ENCODE results near the gene KNDC1. TPM values are rescaled to one million over a fixed set of nuclear protein-coding genes. Genes with fewer than 3 reads are reported as not detected.

The KNDC1 gene
- total and polyA plus RNA-seq, 2 of the 4 experiments (the other 2 are of a cell fraction), result 0.18 to 1.1 TPM

DNA sequence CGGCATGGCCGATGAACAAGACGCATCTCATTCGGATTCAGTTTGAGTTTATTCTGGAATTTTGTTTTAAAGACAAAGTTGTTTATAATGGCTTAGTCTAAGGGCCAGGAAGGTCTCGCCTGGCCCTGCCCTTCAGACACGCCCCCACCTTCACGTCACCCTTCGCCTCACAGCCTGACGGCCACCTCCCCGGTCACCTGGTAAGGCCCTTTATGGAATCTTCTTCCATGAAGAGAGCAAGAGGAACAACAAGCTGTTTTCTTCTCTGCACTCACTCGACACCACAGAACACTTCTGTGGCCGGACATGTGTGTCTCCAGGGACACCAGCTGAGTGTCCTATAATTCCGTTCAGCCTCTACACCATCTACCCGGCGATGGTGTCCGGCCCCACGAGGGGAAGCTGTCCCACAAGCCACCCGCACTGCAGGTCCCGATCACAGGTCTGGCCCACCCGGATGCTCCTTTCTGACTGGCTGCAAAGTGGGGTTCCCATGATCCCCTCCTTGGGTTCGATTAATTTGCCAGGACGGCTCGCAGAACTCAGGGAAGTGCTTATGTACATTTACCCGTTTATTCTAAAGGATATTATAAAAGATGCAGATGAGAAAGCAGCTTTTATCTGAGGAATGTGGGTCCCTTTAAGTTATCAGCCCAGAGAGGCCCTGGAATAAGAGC is 17.4 kb upstream of the KNDC1 start:
- no peak overlapping the region for H2AK9ac ChIP-seq (replicated peaks; ENCODE audit: low read depth, low read length, poor library complexity)
- no peak overlapping the region for H2BK120ac ChIP-seq (ENCODE audit: low read depth, low read length)
- no peaks in the 10 kb centered on the region for H3K9me1 ChIP-seq (ENCODE audit: insufficient read depth, low read length)
- no peak overlapping the region for H4K91ac ChIP-seq (ENCODE audit: insufficient read depth, low read depth, low read length)
- H3K36me3 ChIP-seq (ENCODE audit: control insufficient read depth, insufficient read depth, low read length), result no peaks in the 10 kb centered on the region
- no peaks in the 10 kb centered on the region; the same call in 1 of the 2 replicates for H3K4me1 ChIP-seq (ENCODE audit: control insufficient read depth, insufficient read depth, low read length)
- DNase-seq (no peak), ATAC-seq (ENCODE audit: low read depth) (no peak)
- no peak overlapping the region for H3K14ac ChIP-seq (replicated peaks; ENCODE audit: low read depth, low read length)
- no peak overlapping the region for H2BK20ac ChIP-seq (ENCODE audit: low read depth, low read length)
- H3K4me2 ChIP-seq (ENCODE audit: low read depth, low read length), result no peak overlapping the region
- H4K20me1 ChIP-seq (ENCODE audit: insufficient read depth, low read length), result no peaks in the 10 kb centered on the region
- TF ChIP-seq NFE2L2 (IDR thresholded peaks at IDR 0.05; ENCODE audit: low read depth, low read length), result no peak
- no peak for TF ChIP-seq BHLHE40 (IDR thresholded peaks at IDR 0.05; ENCODE audit: low read depth, low read length)
- TF ChIP-seq, protein P1, sequence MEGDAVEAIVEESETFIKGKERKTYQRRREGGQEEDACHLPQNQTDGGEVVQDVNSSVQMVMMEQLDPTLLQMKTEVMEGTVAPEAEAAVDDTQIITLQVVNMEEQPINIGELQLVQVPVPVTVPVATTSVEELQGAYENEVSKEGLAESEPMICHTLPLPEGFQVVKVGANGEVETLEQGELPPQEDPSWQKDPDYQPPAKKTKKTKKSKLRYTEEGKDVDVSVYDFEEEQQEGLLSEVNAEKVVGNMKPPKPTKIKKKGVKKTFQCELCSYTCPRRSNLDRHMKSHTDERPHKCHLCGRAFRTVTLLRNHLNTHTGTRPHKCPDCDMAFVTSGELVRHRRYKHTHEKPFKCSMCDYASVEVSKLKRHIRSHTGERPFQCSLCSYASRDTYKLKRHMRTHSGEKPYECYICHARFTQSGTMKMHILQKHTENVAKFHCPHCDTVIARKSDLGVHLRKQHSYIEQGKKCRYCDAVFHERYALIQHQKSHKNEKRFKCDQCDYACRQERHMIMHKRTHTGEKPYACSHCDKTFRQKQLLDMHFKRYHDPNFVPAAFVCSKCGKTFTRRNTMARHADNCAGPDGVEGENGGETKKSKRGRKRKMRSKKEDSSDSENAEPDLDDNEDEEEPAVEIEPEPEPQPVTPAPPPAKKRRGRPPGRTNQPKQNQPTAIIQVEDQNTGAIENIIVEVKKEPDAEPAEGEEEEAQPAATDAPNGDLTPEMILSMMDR (conservative IDR thresholded peaks at IDR 0.05; ENCODE audit: low read depth, low read length), result no peak
- TF ChIP-seq POLR2A (IDR thresholded peaks at IDR 0.05; ENCODE audit: low read depth, low read length), result no peak
- TF ChIP-seq SMC3 (IDR thresholded peaks at IDR 0.05; ENCODE audit: low read depth, low read length), result no peak
- no peak for TF ChIP-seq MAFK (IDR thresholded peaks at IDR 0.05; ENCODE audit: low read depth, low read length)
- TF ChIP-seq CHD1 (IDR thresholded peaks at IDR 0.05; ENCODE audit: low read depth, low read length), result no peak
- TF ChIP-seq CEBPB (IDR thresholded peaks at IDR 0.05; ENCODE audit: low read depth, low read length), result no peak
- TF ChIP-seq RCOR1 (IDR thresholded peaks at IDR 0.05; ENCODE audit: insufficient replicate concordance, low read length), result no peak
- TF ChIP-seq FOS (IDR thresholded peaks at IDR 0.05; ENCODE audit: low read depth, low read length), result no peak
- TF ChIP-seq, protein P2, sequence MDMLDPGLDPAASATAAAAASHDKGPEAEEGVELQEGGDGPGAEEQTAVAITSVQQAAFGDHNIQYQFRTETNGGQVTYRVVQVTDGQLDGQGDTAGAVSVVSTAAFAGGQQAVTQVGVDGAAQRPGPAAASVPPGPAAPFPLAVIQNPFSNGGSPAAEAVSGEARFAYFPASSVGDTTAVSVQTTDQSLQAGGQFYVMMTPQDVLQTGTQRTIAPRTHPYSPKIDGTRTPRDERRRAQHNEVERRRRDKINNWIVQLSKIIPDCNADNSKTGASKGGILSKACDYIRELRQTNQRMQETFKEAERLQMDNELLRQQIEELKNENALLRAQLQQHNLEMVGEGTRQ (IDR thresholded peaks at IDR 0.05; ENCODE audit: low read depth, low read length), result no peak
- TF ChIP-seq MAZ (IDR thresholded peaks at IDR 0.05; ENCODE audit: borderline replicate concordance, low read depth, low read length), result no peak
- TF ChIP-seq, protein P3, sequence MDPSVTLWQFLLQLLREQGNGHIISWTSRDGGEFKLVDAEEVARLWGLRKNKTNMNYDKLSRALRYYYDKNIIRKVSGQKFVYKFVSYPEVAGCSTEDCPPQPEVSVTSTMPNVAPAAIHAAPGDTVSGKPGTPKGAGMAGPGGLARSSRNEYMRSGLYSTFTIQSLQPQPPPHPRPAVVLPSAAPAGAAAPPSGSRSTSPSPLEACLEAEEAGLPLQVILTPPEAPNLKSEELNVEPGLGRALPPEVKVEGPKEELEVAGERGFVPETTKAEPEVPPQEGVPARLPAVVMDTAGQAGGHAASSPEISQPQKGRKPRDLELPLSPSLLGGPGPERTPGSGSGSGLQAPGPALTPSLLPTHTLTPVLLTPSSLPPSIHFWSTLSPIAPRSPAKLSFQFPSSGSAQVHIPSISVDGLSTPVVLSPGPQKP (IDR thresholded peaks at IDR 0.05; ENCODE audit: borderline replicate concordance, low read depth, low read length), result no peak
- no peak for TF ChIP-seq RFX5 (IDR thresholded peaks at IDR 0.05; ENCODE audit: low read depth, low read length)
- no peak for TF ChIP-seq MXI1 (IDR thresholded peaks at IDR 0.05; ENCODE audit: borderline replicate concordance, low read depth, low read length)
- TF ChIP-seq RAD21 (IDR thresholded peaks at IDR 0.05; ENCODE audit: low read length), result no peak
- no peaks in the 10 kb centered on the region; the same call in 1 of the 2 replicates for H3K9me3 ChIP-seq (ENCODE audit: control insufficient read depth, insufficient read depth, low read length)
- H3K27me3 ChIP-seq (ENCODE audit: control insufficient read depth, insufficient read depth, low read length), result peaks cover 12% of the 10 kb centered on the region
- in situ Hi-C loops (cut with MboI; ENCODE audit: low sequenced_read_pairs), result loop anchor here (25.0 kb wide), 1 partner anchor 480 kb away; no protein-coding TSS in a partner anchor
- H3K18ac ChIP-seq (ENCODE audit: low read depth, low read length), result no peak overlapping the region
- no peak overlapping the region for H2BK5ac ChIP-seq (ENCODE audit: low read depth, low read length, poor library complexity, severe bottlenecking)
- no peaks in the 10 kb centered on the region for H3K79me1 ChIP-seq (ENCODE audit: low read depth in 1 of 2, low read length in 2 of 2)
- intact Hi-C loops (cut with micrococcal nuclease), result no loop called here
- H4K5ac ChIP-seq (ENCODE audit: low read depth, low read length), result no peak overlapping the region
- no peak overlapping the region for H3K4ac ChIP-seq (ENCODE audit: low read depth, low read length)
- dilution Hi-C loops (cut with HindIII; ENCODE audit: low sequenced_read_pairs, unreplicated experiment), result no loop called here
- no TSS peak for BruUV-seq (replicated peaks)
- WGBS, 2 experiments (ENCODE audit: extremely low coverage in 2 of 2, insufficient read length in 1 of 2), result 78% methylated on average over 11 of the region's 24 CpGs; no CpG with 5 or more reads in 1 of the 2 experiments
- no peak overlapping the region for H3K23ac ChIP-seq (ENCODE audit: low read depth, low read length)
- H3K9ac ChIP-seq (ENCODE audit: low read depth, low read length), result no peak overlapping the region
- POLR2A ChIA-PET (ENCODE audit: unreplicated experiment), result no interaction called here
- no peak overlapping the region for H3K56ac ChIP-seq (ENCODE audit: extremely low read depth, insufficient read depth, low read length)
- no peak overlapping the region for H2AFZ ChIP-seq (replicated peaks; ENCODE audit: low read length, poor library complexity)
- no peak overlapping the region for H3K4me3 ChIP-seq (ENCODE audit: insufficient read depth, low read depth, low read length)
- H2AK5ac ChIP-seq (ENCODE audit: low read depth, low read length), result no peak overlapping the region
- H3K27ac ChIP-seq (ENCODE audit: insufficient read depth, low read length), result no peak overlapping the region
- H2BK15ac ChIP-seq (ENCODE audit: low read depth, low read length), result no peak overlapping the region
- H4K8ac ChIP-seq (ENCODE audit: low read depth in 2 of 2, low read length in 2 of 2), result no peak overlapping the region
- CTCF ChIA-PET, result interaction anchor here (1.1 to 1.4 kb wide), 2 partner anchors 15 to 16 kb away, joined by 3 to 4 read pairs; no protein-coding TSS in a partner anchor
